GM18870 (cell line): ENCODE data around the gene KANSL3.
"Not testable (repeated sequence)": the region's sequence is repeated elsewhere in the genome, so short reads cannot be mapped to it uniquely, and the experiment has no call there.

Experiments
- ATAC-seq: cut with Tn5 transposase; IDR thresholded peaks from one replicate; pipeline ENCODE4 v1.9.1; 2021; ENCODE audit warnings: moderate library complexity; ENCODE audit not compliant: unreplicated experiment

KANSL3 gene

GRCh38 chr2:96638144-96639121, at the start of gene KANSL3:
TSS of gene KANSL3 (minus strand) at chr2:96638312. CDS start at chr2:96637135, 1,177 bp downstream.
- no peak for ATAC-seq

GRCh38 chr2:96687266-96687665, 49.2 kb upstream of the KANSL3 start:
- ATAC-seq: no peak

GRCh38 chr2:96685577-96686459, 47.7 kb upstream of the KANSL3 start:
- no peak for ATAC-seq

- no peak for ATAC-seq
Measured at GRCh38 chr2:96684883-96685576, 46.9 kb upstream of the KANSL3 start.

GRCh38 chr2:96683972-96684820, 46.1 kb upstream of the KANSL3 start:
- no peak for ATAC-seq

GRCh38 chr2:96683307-96683706, 45.2 kb upstream of the KANSL3 start:
- ATAC-seq: no peak

GRCh38 chr2:96681540-96681939, 43.4 kb upstream of the KANSL3 start:
- no peak for ATAC-seq

GRCh38 chr2:96680561-96681141, 42.5 kb upstream of the KANSL3 start:
- ATAC-seq: no peak

GRCh38 chr2:96679848-96680247, 41.7 kb upstream of the KANSL3 start:
- no peak for ATAC-seq

- ATAC-seq: no peak
Measured at GRCh38 chr2:96669539-96670215, 31.6 kb upstream of the KANSL3 start.

- ATAC-seq: no peak
Measured at GRCh38 chr2:96668771-96669170, 30.7 kb upstream of the KANSL3 start.

- ATAC-seq: not testable (repeated sequence)
Measured at GRCh38 chr2:96665717-96666116, 27.6 kb upstream of the KANSL3 start.

GRCh38 chr2:96665083-96665569, 27.0 kb upstream of the KANSL3 start:
- ATAC-seq: no peak

- no peak for ATAC-seq
Measured at GRCh38 chr2:96664366-96664925, 26.3 kb upstream of the KANSL3 start.

- ATAC-seq: no peak
Measured at GRCh38 chr2:96663829-96664228, 25.7 kb upstream of the KANSL3 start.

GRCh38 chr2:96663177-96663576, 25.1 kb upstream of the KANSL3 start:
- ATAC-seq: no peak

- no peak for ATAC-seq
Measured at GRCh38 chr2:96662360-96662759, 24.2 kb upstream of the KANSL3 start.

- ATAC-seq: no peak
Measured at GRCh38 chr2:96661324-96661723, 23.2 kb upstream of the KANSL3 start.

- ATAC-seq: no peak
Measured at GRCh38 chr2:96656540-96656939, 18.4 kb upstream of the KANSL3 start.
